ENCODE results near the gene PGBD5.

Gene PGBD5

GRCh38 chr1:230278871-230279582, 147.1 kb downstream of the PGBD5 start:
- no peak overlapping the region for H3K4me3 ChIP-seq (ENCODE audit: low read length)
- no peak for DNase-seq (ENCODE audit: low read depth)

GRCh38 chr1:230278376-230278775, 147.8 kb downstream of the PGBD5 start:
- no peak for TF ChIP-seq CTCF (conservative IDR thresholded peaks at IDR 0.05; ENCODE audit: low read depth, low read length)
- no peak overlapping the region for H3K4me3 ChIP-seq (ENCODE audit: low read length)
- no peak for DNase-seq (ENCODE audit: low read depth)

More at GRCh38 chr1:230278871-230279582, 147.1 kb downstream of the PGBD5 start:
- TF ChIP-seq CTCF (conservative IDR thresholded peaks at IDR 0.05; ENCODE audit: low read depth, low read length) = no peak

GRCh38 chr1:230277201-230278025, 148.7 kb downstream of the PGBD5 start:
- no peak for DNase-seq (ENCODE audit: low read depth)
- no peak for TF ChIP-seq CTCF (conservative IDR thresholded peaks at IDR 0.05; ENCODE audit: low read depth, low read length)
- H3K4me3 ChIP-seq (ENCODE audit: low read length) = no peak overlapping the region

DNA sequence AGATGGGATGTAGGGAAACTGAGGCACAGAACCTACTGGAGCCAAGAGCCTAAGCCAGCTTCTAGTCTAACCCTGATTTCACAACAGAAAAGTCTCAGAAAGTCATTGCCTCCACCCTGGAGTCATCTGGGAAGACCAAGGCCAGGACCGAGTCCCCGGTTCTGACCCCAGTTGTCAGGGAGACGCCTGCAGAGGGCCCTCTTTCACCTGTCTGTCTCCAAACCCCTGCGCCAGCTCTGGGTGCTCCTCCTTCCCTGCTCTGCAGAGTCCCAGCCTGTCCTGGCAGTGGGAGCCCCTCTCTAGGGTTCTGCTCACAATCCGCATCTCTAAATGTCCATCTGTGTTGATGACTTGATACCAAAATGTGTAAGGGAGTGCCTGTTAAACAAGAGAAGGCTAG, 149.7 kb downstream of the PGBD5 start:
- no peak overlapping the region for H3K4me3 ChIP-seq (ENCODE audit: low read length)
- DNase-seq (ENCODE audit: low read depth) = no peak
- no peak for TF ChIP-seq CTCF (conservative IDR thresholded peaks at IDR 0.05; ENCODE audit: low read depth, low read length)

DNA sequence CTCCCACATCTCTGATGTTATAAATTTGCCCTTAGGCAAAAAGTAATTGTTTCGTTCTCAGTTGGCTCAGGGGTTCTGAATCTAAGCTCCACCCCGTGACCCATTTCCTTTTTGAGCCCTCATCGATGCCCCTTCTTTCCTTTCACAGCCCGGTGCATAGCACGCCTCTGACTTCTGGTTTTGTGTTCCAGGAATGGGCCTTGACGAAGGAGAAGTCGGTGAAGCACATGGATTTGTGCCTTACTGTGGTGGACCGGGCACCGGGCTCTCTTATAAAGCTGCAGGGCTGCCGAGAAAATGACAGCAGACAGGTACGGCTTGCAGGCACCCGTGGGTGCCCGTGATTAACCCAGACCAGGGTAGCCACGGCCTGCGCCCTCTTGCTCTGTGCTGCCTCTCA, 151.9 kb downstream of the PGBD5 start:
- no peak for DNase-seq (ENCODE audit: low read depth)
- TF ChIP-seq CTCF (conservative IDR thresholded peaks at IDR 0.05; ENCODE audit: low read depth, low read length) = no peak
- no peak overlapping the region for H3K4me3 ChIP-seq (ENCODE audit: low read length)

- no peak overlapping the region for H3K4me3 ChIP-seq (ENCODE audit: low read length)
- no peak for TF ChIP-seq CTCF (conservative IDR thresholded peaks at IDR 0.05; ENCODE audit: low read depth, low read length)
Observed at GRCh38 chr1:230273141-230273710, 152.9 kb downstream of the PGBD5 start.

More at GRCh38 chr1:230273141-230273710, 152.9 kb downstream of the PGBD5 start:
- DNase-seq (ENCODE audit: low read depth) = no peak

Measured in retinal pigment epithelial cell (primary cell).